B cell (primary cell): ENCODE results near the gene RIMBP2. TPM values are rescaled to one million over a fixed set of nuclear protein-coding genes. Genes with fewer than 3 reads are reported as not detected.

ENCODE experiments used
- ATAC-seq: fragments of 200-7000 bp; cut with Tn5 transposase; one replicate; pipeline ENCODE4 v1.10.0; 2021; ENCODE audit warnings: low read depth, mild to moderate bottlenecking, moderate number of reproducible peaks, moderate library complexity
- CTCF ChIA-PET: fragments of 350-600 bp; sonication (Branson Sonifier 250); formaldehyde crosslinking; loops from one replicate; lab custom pipeline; 2021; ENCODE audit warnings: antibody characterized with exemption, inconsistent platforms; lab: Charles Lee
- POLR2A ChIA-PET: fragments of 350-600 bp; sonication (Branson Sonifier 250); formaldehyde crosslinking; loops from one replicate; lab custom pipeline; 2021; ENCODE audit warnings: antibody characterized with exemption; lab: Charles Lee
- DNase-seq: peaks from one replicate; pipeline ENCODE4 v3.0.0; 2013
- H2AFZ ChIP-seq: 2 replicates; pipeline ENCODE4 v1.6.1; 2012; ENCODE audit warnings: mild to moderate bottlenecking, low read depth, low read length; ENCODE audit not compliant: insufficient read depth, poor library complexity, severe bottlenecking
- H3K27ac ChIP-seq, 2 donors: 1 replicate in 1 of 2; 2 replicates in 1 of 2; pipeline ENCODE4 v1.5.1; 2012 to 2013; ENCODE audit warnings: low read length in 2 of 2, mild to moderate bottlenecking in 2 of 2, moderate library complexity in 1 of 2
- H3K27me3 ChIP-seq, 4 experiments: fragments of 200-600 bp in 1 of 4; sonication (generic) in 1 of 4; replicated peaks in 1 of 4; 1 replicate in 2 of 4; 2 replicates in 2 of 4; pipeline versions ENCODE4 v1.6.1 to v1.7.0; 2013 to 2016; ENCODE audit warnings: low read length in 3 of 4, mild to moderate bottlenecking in 2 of 4, mixed read lengths in 1 of 4, moderate library complexity in 1 of 4; ENCODE audit not compliant: insufficient read depth in 4 of 4, control insufficient read depth in 3 of 4; ENCODE audit errors: control extremely low read depth in 1 of 4
- H3K36me3 ChIP-seq, 2 experiments: replicated peaks in 1 of 2; 1 replicate in 1 of 2; 2 replicates in 1 of 2; pipeline versions ENCODE4 v1.6.1 to v1.7.1; 2013; ENCODE audit warnings: low read length in 1 of 2; ENCODE audit not compliant: insufficient read depth in 2 of 2, control insufficient read depth in 1 of 2; ENCODE audit errors: control extremely low read depth in 1 of 2, extremely low read depth in 1 of 2
- H3K4me1 ChIP-seq, 2 donors: fragments of 200-600 bp in 1 of 2; sonication (generic) in 1 of 2; 1 replicate in 1 of 2; 2 replicates in 1 of 2; pipeline versions ENCODE4 v1.5.1 to v1.6.1; 2013 to 2017; ENCODE audit warnings: low read length in 2 of 2; ENCODE audit not compliant: control insufficient read depth in 2 of 2, insufficient read depth in 2 of 2
- H3K4me2 ChIP-seq: replicated peaks from 2 replicates; pipeline ENCODE3; 2012; ENCODE audit warnings: mild to moderate bottlenecking, low read depth, low read length; ENCODE audit not compliant: poor library complexity, severe bottlenecking
- H3K4me3 ChIP-seq, 5 experiments: fragments of 200-600 bp in 1 of 5; sonication (generic) in 1 of 5; 1 replicate in 3 of 5; 2 replicates in 2 of 5; pipeline versions ENCODE4 v1.5.1 to v1.7.0; 2011 to 2016; ENCODE audit warnings: low read length in 4 of 5, mild to moderate bottlenecking in 4 of 5, low read depth in 2 of 5, control low read depth in 1 of 5, moderate library complexity in 1 of 5; ENCODE audit not compliant: insufficient read depth in 1 of 5; ENCODE audit errors: control extremely low read depth in 1 of 5, extremely low read depth in 1 of 5
- H3K79me2 ChIP-seq: fragments of 200-600 bp; sonication (generic); one replicate; pipeline ENCODE4 v1.6.0; 2016; ENCODE audit warnings: low read length; ENCODE audit not compliant: control insufficient read depth, insufficient read depth
- H3K9ac ChIP-seq: fragments of 200-600 bp; sonication (generic); 2 replicates; pipeline ENCODE4 v1.6.1; 2017; ENCODE audit warnings: mild to moderate bottlenecking, low read length, moderate library complexity
- H3K9me3 ChIP-seq, 3 donors: one replicate each; pipeline versions ENCODE4 v1.6.1 to v1.7.1; 2013; ENCODE audit warnings: low read length in 2 of 3; ENCODE audit not compliant: control insufficient read depth in 2 of 3, insufficient read depth in 1 of 3; ENCODE audit errors: control extremely low read depth in 1 of 3
- H4K20me1 ChIP-seq: 2 replicates; pipeline ENCODE4 v1.6.0; 2012; ENCODE audit warnings: mild to moderate bottlenecking, low read length; ENCODE audit not compliant: insufficient read depth, control insufficient read depth, poor library complexity, severe bottlenecking
- H3K27ac Mint-ChIP-seq: one replicate; pipeline ENCODE4 v1.8.0; 2021; ENCODE audit warnings: mixed read lengths
- H3K27me3 Mint-ChIP-seq: one replicate; pipeline ENCODE4 v1.8.0; 2021; ENCODE audit warnings: mixed read lengths
- H3K4me1 Mint-ChIP-seq: one replicate; pipeline ENCODE4 v1.8.0; 2021; ENCODE audit warnings: mixed read lengths
- H3K4me3 Mint-ChIP-seq: one replicate; pipeline ENCODE4 v1.8.0; 2021; ENCODE audit warnings: mixed read lengths
- H3K9me3 Mint-ChIP-seq: one replicate; pipeline ENCODE4 v1.8.0; 2022; ENCODE audit warnings: mixed read lengths; ENCODE audit not compliant: insufficient read depth
- EZH2 ChIP-seq: IDR thresholded peaks from 2 replicates; pipeline ENCODE4 v1.6.1; 2012; ENCODE audit warnings: borderline replicate concordance, low read depth, mild to moderate bottlenecking, moderate library complexity, low read length; ENCODE audit not compliant: insufficient read depth, poor library complexity, severe bottlenecking
- WGBS: methylation state at CpG from one replicate; pipeline ENCODE4 v1.1.5; 2013; ENCODE audit warnings: missing lambda C conversion rate; ENCODE audit not compliant: insufficient coverage; 5-methylcytosine and 5-hydroxymethylcytosine counted together
- intact Hi-C: fragments of 100-400 bp; cut with micrococcal nuclease; formaldehyde crosslinking; loops from one replicate; pipeline ENCODE4 v1.10.0; 2022
- polyA plus RNA-seq: library from polyadenylated mRNA; depleted of rRNA; stranded (reverse); fragments of >200 nt; gene quantifications from 2 replicates; pipeline ENCODE4 v1.2.3, GENCODE V29; 2012
- total RNA-seq, 2 donors: library from RNA; stranded (reverse); fragments of 120-200 nt in 1 of 2; gene quantifications; 1 replicate in 1 of 2; 2 replicates in 1 of 2; pipeline versions ENCODE4 v1.2.3 to v1.2.4, GENCODE V29; 2013 to 2022
- TF ChIP-seq, protein P1 (sequence below): fragments of 200-600 bp; IDR thresholded peaks from one replicate; pipeline ENCODE4 v1.8.0; 2022; ENCODE audit warnings: antibody characterized with exemption, mild to moderate bottlenecking

RIMBP2 gene
- total and polyA plus RNA-seq, 2 donors (not counting 1 experiment from before 2014, with no cell fraction given) = not detected

DNA sequence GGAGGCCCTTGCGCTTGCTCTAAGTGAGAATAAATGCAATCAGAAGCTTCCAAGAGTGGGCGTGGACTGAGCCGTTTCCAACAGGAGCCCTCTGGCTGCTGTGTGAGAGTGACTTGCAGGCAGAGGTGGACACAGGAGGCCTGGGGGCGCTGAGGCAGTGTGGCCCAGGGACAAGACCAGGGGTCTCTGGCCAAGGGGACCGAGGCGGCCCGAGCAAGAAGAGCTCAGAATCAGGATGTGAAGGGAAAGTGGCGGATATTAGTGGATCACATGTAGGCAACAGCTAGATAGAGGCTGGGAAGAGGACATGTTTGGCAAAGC lies 8.6 kb downstream of the RIMBP2 start:
- Histone ChIP-seq H3K36me3 (no peaks in the 10 kb centered on the region), H3K4me1 (no peaks in the 10 kb centered on the region), H3K27me3 (no peaks in the 10 kb centered on the region), H3K27ac (no peak overlapping the region), H3K9me3 (peaks cover 0 to 13% (median 0%) of the 10 kb centered on the region in 3 donors), H4K20me1 (no peaks in the 10 kb centered on the region), H2AFZ (no peak overlapping the region), H3K79me2 (no peaks in the 10 kb centered on the region), H3K4me2 (no peak overlapping the region), H3K9ac (no peak overlapping the region), H3K4me3 (no peak overlapping the region)
- 96% methylated on average over 8 of the region's 8 CpGs for WGBS
- DNase-seq = no peak
- intact Hi-C loops = no loop called here
- Mint-ChIP-seq H3K4me1 (no peaks in the 10 kb centered on the region), H3K4me3 (no peak overlapping the region), H3K27me3 (peaks cover 17% of the 10 kb centered on the region), H3K27ac (no peak overlapping the region), H3K9me3 (peaks cover 2% of the 10 kb centered on the region)
- ChIA-PET CTCF (no interaction called here), POLR2A (no interaction called here)
- TF ChIP-seq EZH2 = no peak
- TF ChIP-seq, protein P1, sequence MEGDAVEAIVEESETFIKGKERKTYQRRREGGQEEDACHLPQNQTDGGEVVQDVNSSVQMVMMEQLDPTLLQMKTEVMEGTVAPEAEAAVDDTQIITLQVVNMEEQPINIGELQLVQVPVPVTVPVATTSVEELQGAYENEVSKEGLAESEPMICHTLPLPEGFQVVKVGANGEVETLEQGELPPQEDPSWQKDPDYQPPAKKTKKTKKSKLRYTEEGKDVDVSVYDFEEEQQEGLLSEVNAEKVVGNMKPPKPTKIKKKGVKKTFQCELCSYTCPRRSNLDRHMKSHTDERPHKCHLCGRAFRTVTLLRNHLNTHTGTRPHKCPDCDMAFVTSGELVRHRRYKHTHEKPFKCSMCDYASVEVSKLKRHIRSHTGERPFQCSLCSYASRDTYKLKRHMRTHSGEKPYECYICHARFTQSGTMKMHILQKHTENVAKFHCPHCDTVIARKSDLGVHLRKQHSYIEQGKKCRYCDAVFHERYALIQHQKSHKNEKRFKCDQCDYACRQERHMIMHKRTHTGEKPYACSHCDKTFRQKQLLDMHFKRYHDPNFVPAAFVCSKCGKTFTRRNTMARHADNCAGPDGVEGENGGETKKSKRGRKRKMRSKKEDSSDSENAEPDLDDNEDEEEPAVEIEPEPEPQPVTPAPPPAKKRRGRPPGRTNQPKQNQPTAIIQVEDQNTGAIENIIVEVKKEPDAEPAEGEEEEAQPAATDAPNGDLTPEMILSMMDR = no peak
- ATAC-seq = no peak

DNA sequence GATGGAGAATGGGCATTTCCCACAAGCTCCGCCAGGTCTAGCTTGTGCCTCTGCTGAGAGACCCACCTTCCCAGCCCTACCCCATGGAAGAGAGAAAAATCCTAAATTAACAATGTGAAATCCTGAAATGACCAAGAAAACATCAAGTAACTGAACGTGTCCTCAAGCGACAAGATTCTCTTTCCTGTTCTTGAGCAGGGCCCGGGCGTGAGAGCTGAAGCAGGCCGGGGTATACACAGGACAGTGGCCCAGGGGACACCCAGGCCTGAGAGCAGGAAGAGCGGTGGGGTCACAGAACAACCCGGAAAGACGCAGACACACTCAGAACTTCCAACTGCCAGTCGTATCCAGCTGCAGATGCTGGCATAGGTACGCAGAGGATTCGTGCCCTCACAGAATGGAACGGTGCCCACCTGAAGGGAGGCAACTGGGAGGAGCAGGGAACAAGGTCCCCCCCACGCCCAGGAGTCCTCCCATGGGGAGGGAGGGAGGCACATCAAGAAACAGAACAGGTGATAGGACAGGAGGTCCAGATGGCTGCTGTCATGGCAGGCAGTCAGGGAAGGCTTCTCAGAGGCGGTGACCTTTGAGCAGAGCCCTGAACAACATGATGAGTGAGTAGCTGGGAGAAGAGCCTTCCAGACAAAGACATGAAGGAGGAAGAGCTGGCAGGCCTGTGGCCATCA lies 9.1 kb downstream of the RIMBP2 start:
- no peak for ATAC-seq
- H3K27ac Mint-ChIP-seq = no peak overlapping the region
- Histone ChIP-seq H3K79me2 (no peaks in the 10 kb centered on the region), H3K4me1 (no peaks in the 10 kb centered on the region), H3K27me3 (no peaks in the 10 kb centered on the region), H3K4me3 (no peak overlapping the region), H3K4me2 (no peak overlapping the region), H3K27ac (no peak overlapping the region), H3K36me3 (no peaks in the 10 kb centered on the region), H2AFZ (no peak overlapping the region), H3K9ac (no peak overlapping the region), H3K9me3 (peaks cover 0 to 13% (median 0%) of the 10 kb centered on the region in 3 donors), H4K20me1 (no peaks in the 10 kb centered on the region)
- H3K9me3 Mint-ChIP-seq = peaks cover 2% of the 10 kb centered on the region
- no peak for DNase-seq
- no peaks in the 10 kb centered on the region for H3K4me1 Mint-ChIP-seq
- H3K4me3 Mint-ChIP-seq = no peak overlapping the region
- CTCF ChIA-PET = no interaction called here
- H3K27me3 Mint-ChIP-seq = peaks cover 12% of the 10 kb centered on the region
- 91% methylated on average over 15 of the region's 15 CpGs for WGBS
- POLR2A ChIA-PET = no interaction called here
- TF ChIP-seq EZH2 = no peak
- TF ChIP-seq, protein P1 = no peak
- intact Hi-C loops = no loop called here
